Head of caudate nucleus (tissue), 42 donors: ENCODE data around the gene CCNG1.
"Not testable (repeated sequence)": the region's sequence is repeated elsewhere in the genome, so short reads cannot be mapped to it uniquely, and the experiment has no call there.

Experiments
- DNase-seq, 42 donors: peaks; one replicate each; pipeline versions ENCODE4 v3.0.0 to v3.0.0-alpha.2; 2020 to 2021; ENCODE audit warnings: mixed read lengths in 7 of 42
- intact Hi-C: fragments of 100-400 bp; cut with DNase I; formaldehyde crosslinking; loops from one replicate; pipeline ENCODE4 v1.15.0; 2022

The CCNG1 gene, protein sequence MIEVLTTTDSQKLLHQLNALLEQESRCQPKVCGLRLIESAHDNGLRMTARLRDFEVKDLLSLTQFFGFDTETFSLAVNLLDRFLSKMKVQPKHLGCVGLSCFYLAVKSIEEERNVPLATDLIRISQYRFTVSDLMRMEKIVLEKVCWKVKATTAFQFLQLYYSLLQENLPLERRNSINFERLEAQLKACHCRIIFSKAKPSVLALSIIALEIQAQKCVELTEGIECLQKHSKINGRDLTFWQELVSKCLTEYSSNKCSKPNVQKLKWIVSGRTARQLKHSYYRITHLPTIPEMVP

DNA sequence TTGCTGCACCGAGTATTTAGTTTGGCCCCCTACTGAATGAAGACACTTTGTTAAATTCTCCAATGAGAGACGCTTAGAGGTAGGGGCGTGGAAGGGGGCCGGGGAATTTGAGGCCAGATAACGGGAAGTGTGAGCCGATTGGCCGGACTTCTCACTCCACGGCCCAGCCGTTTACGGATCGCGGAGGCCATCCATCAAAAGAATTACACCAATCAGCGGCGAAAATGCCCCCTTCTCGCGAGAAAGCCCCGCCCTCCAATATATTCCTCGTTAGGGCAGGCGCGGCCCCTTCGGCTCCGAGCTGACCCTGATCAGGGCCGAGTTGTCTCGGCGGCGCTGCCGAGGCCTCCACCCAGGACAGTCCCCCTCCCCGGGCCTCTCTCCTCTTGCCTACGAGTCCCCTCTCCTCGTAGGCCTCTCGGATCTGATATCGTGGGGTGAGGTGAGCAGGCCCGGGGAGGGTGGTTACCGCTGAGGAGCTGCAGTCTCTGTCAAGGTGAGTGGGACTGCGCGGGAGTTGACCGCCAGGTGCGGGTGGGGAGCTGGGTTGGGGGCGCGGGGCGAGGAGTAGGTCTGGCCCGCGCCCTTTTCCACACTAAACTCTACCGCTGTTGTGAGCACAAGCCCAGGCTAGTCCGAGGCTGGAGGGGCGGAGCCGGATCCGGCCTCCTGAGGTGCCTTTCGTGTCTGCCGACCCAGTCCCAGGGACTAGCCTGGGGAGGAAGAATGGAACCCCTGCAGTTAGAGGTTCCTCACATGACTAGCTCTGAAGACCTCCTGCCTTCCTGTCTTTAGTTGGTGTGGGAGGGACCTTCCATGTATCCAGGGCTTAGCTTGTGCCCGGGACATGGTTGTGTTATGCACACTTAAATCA, at the start of gene CCNG1:
Gene CCNG1, plus strand, starts transcription at position 287 of the 874 bp plus-strand sequence. CDS start 1,662 bp downstream, outside the sequence.
- intact Hi-C loops, result no loop called here
- peak; percentile 88 to 99 (median 97) for DNase-seq

DNA sequence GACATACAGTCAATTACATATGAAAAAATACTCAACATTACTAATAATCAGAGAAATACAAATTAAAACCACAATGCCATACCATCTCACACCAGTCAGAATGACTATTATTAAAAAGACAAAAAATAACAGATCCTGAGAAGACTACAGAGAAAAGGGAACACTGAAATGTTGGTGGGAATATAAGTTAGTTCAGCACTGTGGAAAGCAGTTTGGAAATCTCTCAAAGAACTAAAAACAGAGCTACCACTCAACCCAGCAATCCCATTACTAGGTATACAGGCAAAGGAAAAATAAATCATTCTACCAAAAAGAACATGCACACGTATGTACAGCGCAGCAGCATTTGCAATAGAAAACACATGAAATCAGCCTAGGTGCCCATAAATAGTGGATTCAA, 41.6 kb upstream of the CCNG1 start:
- DNase-seq, result no peak
- intact Hi-C loops, result no loop called here

DNA sequence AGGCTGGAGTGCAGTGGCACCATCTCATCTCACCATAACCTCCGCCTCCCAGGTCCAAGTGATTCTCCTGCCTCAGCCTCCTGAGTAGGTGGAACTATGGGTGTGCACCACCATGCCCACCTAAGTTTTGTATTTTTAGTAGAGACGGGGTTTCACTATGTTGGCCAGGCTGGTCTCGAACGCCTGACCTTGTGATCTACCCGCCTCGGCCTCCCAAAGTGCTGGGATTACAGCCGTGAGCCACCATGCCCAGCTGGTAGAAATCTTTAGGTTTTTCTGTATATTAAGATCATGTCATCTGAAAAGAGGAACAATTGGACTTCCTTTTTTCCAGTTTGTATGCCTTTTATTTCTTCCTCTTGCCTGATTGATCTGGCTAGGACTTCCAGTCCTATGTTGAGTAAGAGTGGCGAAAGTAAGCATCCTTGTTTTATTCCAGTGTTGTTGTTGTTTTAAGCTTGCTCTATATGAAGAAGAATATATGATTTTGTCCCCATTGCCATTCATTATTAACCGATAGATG, 40.5 kb upstream of the CCNG1 start:
- intact Hi-C loops, DNase-seq: not testable (repeated sequence)

DNA sequence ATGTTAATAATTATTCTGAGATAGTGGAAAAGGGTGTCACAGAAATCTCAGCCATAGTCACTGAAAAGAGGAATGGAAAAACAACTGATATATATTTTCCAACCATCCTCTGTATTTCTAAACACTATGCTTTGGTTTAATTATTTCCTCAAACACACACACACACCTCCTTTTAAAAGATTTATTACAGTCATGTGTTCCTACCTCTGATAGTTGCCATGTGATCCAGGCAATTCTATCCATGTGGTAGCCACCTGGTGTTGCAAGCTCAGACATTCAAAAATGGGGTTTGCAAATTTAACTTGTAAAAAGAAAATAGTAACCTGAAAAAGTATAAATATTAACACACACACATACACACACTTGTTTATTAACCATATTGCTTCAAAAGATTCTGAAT, 40.0 kb upstream of the CCNG1 start:
- no peak for DNase-seq
- intact Hi-C loops, result no loop called here

DNA sequence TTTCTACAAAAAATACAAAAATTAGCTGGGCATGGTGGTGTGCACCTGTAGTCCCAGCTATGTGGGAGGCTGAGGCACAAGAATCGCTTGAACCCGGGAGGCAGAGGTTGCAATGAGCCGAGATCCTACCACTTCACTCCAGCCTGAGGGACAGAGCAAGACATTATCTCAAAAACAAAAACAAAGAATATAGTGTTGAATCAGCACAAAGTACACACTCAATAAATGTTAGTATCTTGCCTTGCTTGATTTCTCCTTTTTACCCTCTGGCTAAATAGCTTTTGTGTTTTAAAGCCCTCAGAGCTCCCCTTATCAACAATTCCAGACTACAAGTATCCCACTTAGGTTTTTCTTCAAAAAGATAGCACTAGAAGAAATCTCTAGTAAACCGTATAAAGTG, 37.5 kb upstream of the CCNG1 start:
- DNase-seq, result no peak
- intact Hi-C loops, result no loop called here

DNA sequence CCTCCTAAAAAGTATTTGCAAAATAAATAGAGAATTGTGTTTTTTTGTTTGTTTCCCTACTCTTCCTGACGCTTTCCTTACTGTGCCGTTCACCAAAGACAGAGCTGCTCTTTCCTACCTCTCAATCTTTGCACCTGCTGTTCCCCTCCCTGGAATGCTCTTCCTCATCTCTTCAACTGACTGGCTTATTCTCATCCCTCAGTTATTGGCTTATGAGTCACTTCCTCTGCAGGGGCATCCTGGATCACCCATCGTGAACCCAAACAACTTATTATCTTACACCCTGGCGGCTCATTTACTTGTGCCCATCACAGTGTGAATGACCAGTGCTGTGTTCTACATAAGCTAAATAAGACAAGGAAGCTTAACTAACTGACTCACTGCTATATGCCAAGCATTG, 36.1 kb upstream of the CCNG1 start:
- intact Hi-C loops, result no loop called here
- no peak for DNase-seq

DNA sequence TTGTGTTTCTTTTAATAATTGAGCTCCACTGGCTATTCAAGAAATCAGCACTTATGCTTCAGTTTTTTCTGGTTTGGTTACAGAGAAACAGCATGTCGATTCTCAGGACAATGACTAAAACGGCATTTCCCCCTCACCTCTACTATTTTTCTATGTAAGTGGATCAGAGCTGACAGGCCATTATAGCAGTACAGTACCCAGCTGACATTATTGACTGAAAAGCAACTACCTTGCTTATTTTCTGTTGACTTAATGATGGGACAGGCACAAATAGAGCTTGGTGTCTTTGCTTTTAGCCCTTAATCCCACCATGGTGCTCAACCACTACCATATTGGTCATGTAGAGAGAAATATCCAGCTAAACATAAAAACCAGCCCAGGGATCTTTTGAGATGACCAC, 35.4 kb upstream of the CCNG1 start:
- intact Hi-C loops, result no loop called here
- no peak for DNase-seq

DNA sequence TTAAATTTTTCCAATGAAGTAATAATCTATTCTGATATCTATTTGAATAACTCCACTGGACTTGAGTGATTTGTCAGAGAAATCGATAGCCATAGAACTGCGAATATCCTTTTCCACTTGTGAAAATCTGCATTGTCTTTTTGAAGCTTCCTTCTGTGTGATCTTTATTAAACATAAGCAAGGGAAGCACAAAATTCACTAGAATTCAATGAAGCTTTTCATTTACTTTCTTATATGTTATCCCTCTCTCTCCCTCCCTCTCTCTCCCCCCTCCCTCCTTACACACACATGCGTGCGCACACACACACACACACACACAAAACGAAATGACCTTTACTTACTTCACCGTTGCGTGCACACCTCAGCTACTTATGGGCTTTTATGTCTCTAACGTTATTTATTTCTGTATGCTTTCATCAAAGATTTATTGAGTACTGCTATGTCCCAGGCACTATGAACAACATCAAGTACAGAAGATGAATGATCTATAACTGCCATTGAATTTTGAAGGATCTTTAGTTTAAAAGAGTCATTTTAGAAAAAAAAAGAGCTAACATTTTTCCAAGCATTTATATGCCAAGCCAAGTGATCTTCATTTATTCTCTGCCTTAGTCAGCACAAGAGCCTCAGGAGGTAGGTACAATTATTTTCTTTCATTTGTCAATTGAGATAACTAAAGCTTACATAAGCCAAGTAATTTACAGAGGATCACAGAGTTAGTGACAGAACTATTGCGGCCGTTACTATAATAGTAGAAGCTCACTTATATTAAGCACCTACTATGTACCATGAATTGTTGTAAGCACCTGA, 32.8 kb upstream of the CCNG1 start:
- DNase-seq, result no peak
- intact Hi-C loops, result no loop called here

DNA sequence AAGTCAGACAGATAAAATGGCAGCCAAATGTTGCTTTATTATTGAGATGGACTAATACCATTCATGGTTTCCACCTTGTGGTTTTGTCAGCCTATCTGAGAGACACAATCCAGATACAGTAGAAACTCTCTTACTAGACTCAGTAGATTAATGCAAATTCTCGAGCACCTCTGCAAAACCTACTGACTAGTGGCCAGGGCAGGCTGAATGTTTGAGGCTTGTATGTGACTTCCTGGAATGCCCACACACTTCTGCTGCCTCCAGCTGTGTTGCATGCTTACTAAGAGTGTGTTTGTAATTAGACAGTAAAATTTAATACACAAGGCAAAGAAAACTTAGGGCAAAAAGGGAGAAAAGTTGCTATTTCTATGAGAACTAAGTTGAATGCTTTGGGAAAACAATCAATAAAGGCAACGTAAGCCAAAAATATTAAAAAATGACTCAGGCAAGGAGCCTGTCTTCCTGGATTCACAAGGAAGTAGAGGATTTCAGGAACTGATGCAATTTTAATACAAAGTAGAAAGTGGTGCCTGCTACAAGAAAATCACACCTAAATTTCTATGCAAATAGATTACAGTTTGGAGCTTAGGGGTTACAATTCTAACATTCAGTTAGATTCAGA, 30.2 kb upstream of the CCNG1 start:
- no peak for DNase-seq
- intact Hi-C loops, result no loop called here

DNA sequence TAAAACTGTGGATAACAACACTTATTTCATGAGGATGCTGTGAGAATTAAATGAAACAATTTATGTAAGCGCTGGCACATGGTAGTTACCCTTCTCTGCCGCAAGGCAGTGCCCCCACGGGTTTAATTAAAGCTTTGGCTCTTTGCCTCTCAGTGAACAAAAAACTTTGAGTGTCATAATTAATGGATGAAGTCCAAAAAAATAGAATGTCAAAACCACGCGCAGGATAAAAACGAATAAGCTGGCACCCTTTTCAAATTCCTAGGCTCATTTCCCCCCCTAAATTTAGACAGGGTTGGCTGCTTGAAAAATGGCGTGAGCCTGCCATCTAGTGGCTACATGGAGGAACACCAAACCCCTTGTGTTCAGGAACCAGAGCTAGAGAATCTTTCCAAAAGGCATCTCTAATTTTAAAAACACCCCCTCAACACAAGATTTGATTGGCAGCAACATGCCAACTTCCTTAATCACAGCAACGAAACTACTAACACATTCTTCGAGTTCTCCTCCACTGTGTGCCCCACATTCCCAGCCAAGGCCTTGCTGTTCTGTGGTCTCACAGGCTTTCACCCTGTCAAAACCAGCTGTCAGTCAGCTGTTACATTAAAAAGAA, 29.0 kb upstream of the CCNG1 start:
- DNase-seq, result peak; percentile 47 to 89 (median 74)

DNA sequence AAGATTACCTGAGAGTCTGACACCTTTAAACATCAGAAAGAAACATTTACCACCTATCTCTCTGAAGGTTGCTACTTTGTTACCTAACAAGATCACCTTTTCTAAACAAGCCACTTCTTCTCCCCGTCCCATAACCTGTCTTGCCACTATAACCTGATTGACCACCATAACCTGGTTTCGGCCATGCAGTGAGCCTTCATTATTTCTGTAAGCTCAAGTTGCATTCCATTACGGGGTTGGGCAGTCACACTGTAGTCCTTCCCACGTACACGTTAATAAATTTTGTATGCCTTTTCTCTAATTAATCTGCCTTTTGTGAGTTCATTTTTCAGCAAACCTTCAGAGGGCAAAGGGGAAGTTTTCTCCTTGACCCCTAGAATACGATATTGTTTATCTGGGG, 28.0 kb upstream of the CCNG1 start:
- no peak for DNase-seq
- intact Hi-C loops, result no loop called here

More for the DNA sequence above, 29.0 kb upstream of the CCNG1 start:
- intact Hi-C loops, result no loop called here

DNA sequence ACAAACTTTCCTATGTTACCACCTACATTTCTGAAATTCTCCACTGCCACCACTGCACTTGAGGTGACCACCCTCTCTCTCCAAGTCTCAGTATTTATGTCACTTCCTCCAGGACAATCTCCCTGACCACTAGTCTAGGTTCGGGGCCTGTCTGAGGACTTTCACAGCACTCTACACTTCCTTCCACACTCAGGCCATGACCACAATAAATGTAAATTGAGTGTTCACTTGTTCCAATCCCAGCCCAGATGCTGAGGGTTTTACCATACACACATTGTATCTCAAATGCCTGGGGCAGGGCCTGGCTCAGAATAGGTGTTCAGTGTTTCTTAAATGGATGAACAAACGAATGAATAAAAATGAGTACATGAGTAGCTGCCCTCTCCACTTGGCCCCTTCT, 26.9 kb upstream of the CCNG1 start:
- intact Hi-C loops, result no loop called here
- DNase-seq, result no peak

DNA sequence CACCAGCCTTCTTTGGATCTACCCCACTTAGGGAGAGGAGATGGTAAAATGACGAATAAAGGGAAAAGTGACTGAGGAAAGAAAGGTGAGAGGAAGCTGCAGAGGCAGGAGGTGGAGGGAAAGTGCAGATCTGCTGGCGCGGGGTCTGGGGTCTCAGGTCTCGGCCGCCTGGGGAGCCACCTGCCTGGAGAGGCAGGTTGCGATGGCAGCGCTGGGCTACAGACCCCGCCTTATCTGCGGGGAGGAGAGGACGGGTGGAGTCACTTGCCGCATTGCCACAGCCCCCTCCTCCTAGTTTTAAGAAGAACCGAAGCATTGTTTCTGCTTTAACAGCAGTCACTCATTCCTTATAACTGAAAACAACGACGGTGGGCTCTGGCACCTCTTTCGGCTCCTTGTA, 21.7 kb upstream of the CCNG1 start:
- intact Hi-C loops, DNase-seq: not testable (repeated sequence)

DNA sequence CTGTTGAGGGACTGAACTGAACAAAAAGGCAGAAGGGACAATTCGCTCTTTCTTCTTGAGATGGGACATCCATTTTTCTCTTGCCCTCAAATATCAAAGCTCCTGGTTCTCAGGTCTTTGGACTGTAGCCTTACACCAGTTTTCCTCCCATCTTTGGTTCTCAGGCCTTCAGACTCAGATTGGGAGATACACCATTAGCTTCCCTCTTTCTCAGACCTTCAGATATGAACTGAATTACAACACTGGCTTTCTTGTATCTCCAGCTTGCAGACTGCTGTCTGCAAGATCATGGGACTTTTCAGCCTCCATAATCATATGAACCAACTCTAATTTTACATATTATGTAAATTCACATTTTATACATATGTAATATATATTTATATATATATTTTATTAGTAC, 12.6 kb upstream of the CCNG1 start:
- intact Hi-C loops, result no loop called here
- no peak for DNase-seq

DNA sequence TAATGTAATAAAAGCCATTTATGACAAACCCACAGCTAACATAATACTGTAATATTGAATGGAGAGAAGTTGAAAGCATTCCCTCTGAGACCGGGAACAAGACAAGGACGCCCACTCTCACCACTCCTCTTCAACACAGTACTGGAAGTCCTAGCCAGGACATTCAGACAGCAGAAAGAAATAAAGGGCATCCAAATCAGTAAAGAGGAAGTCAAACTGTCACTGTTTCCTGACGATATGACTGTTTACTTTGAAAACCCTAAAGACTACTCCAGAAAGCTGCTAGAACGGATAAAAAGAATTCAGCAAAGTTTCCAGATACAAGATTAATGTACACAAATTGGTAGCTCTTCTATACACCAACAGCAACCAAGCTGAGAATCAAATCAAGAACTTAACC, 11.3 kb upstream of the CCNG1 start:
- DNase-seq, intact Hi-C loops: not testable (repeated sequence)

DNA sequence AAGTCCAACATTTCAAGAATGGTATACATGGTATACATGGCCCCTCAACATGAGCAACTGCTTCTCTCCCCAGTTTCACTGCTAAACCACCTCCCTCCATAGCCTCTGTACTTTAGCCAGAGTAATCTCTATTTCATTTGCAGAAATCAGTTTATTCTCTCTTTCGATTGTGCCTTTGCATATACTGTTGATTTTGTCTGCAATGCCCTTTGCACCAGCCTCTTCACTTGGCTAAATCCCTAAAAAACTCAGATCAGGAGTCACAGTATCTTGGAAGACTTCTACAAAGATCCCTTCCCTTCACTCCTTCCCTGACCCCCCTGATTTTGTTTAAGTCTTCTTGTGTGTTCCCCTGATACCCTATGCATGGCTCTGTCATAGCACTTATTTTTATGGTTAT, 4.9 kb upstream of the CCNG1 start:
- intact Hi-C loops, result no loop called here
- no peak for DNase-seq

DNA sequence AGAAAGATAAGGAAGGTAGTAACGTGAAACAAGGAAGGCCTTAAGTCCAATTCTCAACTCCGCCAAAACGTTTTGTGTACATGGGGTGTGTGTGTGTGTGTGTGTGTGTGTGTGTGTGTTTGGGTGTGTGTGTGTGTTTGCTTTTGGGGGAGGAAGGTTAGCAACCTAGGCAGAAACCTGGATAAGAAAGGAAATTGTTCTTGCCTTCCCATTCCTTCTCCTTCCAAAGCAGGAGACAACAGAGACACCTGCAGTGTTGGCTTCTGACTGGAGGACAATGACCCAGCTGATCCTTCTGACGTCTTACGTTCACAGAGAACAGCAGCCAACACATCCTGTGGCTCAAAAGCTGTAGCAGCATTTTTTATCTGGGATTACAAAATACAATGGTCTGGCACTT, 4.1 kb upstream of the CCNG1 start:
- DNase-seq, result no peak
- intact Hi-C loops, result no loop called here

DNA sequence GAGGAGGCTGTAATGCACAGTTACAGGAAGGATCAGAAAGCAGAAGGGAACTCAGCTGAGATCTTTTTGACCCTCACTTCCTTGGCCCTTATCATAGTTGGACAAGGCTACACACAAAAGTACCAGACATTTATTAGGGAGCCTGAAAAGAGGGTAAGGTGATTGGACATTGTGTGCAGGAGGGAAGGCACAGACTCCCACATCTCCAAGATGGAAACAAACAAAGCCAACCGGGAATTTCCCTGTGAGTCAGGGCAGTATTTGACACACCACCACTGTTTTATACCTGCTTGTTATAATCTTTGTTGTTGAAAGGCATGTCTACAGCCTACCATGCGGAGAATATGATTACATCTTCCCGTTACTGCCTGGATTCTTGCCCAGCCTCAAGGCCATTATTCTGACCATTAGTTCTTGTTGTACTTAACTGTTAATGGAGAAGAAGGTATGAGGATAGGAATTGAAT, 3.0 kb upstream of the CCNG1 start:
- no peak for DNase-seq
- intact Hi-C loops, result no loop called here

DNA sequence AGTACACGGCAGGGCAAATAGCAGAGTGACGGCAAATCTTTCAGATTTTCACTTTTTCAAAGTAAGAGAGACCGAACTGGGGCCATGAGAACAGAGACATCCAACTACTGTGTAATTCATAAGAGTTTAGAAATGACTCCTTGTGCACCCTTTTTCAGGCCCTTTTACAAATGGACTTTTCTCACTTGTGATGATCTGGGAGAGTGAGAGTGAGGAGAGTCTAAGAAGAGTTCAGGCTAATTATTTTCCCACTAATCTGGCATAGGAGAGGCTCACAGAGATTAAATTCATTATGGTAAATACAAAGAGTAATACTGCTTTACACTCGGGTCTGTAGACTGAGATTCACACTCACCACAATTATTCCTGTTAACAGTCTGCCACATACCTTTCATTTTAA, 880 bp upstream of the CCNG1 start:
- intact Hi-C loops, result no loop called here
- DNase-seq, result no peak
